ENCODE data around the gene SMIM35. TPM values are rescaled to one million over a fixed set of nuclear protein-coding genes. Genes with fewer than 3 reads are reported as not detected.

Gene SMIM35
- total RNA-seq, 1 experiment from 2014 or later = not detected

DNA sequence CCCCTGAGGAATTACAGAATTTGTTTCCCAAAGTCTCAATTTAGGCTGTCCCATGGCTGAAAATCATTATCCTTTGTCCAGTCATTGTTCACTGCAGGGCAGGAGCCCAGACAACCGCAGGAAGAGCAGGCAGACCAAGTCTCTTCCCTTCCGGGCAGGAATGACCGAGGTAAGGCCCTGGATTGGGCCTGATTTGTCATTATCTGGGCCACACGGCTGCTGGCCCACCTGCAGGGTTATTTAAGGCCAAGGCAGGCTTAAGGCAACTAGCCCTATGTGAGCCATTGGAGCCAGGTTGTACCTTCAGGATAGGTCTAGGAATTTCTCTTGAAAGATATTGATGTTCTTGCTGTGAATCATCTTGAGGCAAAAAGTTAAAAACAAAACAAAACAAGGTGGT, 110.3 kb downstream of the SMIM35 start:
- no peaks in the 10 kb centered on the region for H3K4me1 ChIP-seq
- H3K36me3 ChIP-seq = no peaks in the 10 kb centered on the region
- H3K27ac ChIP-seq = no peak overlapping the region
- no peak for DNase-seq
- H3K27me3 ChIP-seq = no peaks in the 10 kb centered on the region
- no peak overlapping the region for H3K4me3 ChIP-seq
- H3K9me3 ChIP-seq (replicated peaks) = no peaks in the 10 kb centered on the region

DNA sequence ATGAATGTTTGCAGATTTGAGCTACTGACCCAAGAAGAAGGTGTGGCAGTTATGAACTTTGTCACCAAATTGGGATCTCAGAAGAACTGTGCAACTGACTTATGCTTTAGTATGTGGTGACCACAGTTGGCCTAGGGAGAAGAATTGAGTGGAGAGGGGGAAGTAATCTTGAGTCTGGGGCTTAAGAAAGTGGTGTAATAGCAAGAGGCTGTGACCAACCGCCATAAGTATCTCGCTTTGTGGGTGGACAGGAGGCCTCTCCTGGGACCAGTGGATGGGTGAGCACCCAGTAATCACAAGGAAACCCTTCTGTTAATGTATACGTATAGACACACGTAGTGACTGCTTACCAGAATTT, 113.3 kb downstream of the SMIM35 start:
- H3K4me3 ChIP-seq = no peak overlapping the region
- DNase-seq = no peak
- H3K27ac ChIP-seq = no peak overlapping the region
- H3K36me3 ChIP-seq = no peaks in the 10 kb centered on the region
- no peaks in the 10 kb centered on the region for H3K4me1 ChIP-seq
- no peaks in the 10 kb centered on the region for H3K27me3 ChIP-seq
- H3K9me3 ChIP-seq (replicated peaks) = no peaks in the 10 kb centered on the region

DNA sequence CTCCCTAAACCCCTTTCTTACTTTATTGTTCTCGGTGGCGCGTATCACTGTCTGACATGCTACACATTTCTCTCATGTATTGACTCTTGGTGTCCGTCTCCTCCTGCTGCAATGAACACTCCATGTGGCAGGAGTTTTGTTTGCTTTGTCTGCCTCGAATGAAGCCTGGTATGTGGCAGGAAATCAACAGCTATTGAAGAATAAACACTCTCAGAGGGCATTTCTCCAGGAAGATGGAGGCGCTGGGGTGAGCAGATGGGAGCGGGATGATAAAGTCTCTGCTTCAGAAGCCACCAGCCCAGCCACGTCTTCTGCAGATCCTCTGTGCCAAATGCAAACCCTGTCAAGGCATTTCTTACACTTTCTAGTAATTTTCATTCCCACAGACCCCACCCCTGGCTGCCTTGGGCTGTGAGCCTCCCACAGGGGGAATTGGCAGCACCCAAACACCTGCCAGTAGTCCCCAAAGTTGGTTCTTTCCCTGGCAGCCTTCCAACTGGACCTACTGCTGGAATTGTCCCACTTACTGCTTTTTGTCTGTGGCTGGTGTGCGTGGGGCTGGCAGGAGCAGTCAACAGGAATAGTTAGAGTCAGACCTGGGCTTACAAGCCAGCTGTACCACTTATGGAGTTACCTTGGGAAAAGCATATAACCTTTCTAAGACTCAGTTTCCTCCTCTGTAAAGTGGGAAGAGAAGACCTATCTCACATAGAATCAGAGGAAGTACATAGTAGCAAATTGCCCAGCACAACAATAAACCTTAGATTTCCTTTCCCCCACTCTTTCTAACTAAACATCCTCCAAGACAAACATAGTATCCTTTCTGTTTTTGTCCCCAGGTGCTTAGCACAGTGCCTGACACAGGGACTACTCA, 113.9 kb downstream of the SMIM35 start:
- H3K27me3 ChIP-seq = no peaks in the 10 kb centered on the region
- no peaks in the 10 kb centered on the region for H3K4me1 ChIP-seq
- H3K36me3 ChIP-seq = no peaks in the 10 kb centered on the region
- no peak overlapping the region for H3K27ac ChIP-seq
- no peak for DNase-seq
- no peak overlapping the region for H3K4me3 ChIP-seq
- no peaks in the 10 kb centered on the region for H3K9me3 ChIP-seq (replicated peaks)

DNA sequence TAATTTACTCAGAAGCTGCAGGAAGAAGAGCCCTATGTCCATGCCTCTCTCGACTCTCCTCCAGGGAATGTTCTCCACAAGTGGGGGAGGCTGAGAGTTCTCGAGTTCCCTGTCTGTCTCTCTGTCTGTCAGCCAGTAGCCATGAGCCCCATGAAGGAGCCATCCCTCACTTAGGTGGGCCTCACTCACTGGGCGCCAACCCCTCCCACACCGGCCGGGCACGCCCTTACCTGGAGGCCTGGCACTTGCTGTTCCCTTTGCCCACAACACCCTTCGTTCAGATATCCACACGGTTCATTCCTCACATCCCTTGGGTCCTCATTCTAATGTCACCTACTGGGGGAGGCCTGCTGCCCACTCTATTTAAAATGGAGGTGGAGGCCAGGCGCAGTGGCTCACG, 114.7 kb downstream of the SMIM35 start:
- H3K4me3 ChIP-seq = no peak overlapping the region
- no peaks in the 10 kb centered on the region for H3K9me3 ChIP-seq (replicated peaks)
- DNase-seq = no peak
- H3K27me3 ChIP-seq = no peaks in the 10 kb centered on the region
- H3K27ac ChIP-seq = no peak overlapping the region
- no peaks in the 10 kb centered on the region for H3K36me3 ChIP-seq
- H3K4me1 ChIP-seq = no peaks in the 10 kb centered on the region

DNA sequence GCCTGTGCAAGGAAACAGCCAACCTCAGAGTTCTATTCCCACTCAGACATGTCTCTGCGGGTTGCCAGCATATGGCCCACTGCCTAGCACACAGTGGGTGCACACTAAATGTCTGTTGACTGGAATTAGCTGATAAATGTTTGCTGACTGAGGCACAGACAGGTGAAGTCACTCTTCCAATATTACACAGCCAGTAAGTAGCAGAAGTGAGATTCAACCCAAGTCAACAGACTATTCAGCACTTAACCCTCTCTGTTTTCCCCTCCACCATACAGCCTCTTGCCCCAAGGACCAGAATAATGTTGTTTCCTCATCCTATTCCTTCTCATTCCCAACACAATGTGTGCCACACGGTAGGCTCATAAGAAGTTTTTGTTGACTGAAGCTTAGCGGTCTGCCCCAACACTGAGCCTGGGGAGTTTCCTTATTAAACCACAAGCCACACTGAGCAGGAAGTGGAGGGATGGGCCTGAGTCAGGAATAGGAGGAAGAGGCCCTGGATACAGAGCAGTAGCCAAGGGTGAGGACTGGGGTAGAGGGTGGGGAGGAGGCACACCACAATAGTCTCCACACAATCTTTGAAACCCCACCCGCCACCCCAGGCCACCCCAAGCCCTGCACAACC, 116.3 kb downstream of the SMIM35 start:
- H3K4me1 ChIP-seq = no peaks in the 10 kb centered on the region
- H3K36me3 ChIP-seq = no peaks in the 10 kb centered on the region
- no peak for DNase-seq
- H3K4me3 ChIP-seq = no peak overlapping the region
- no peak overlapping the region for H3K27ac ChIP-seq
- H3K27me3 ChIP-seq = no peaks in the 10 kb centered on the region
- H3K9me3 ChIP-seq (replicated peaks) = no peaks in the 10 kb centered on the region

DNA sequence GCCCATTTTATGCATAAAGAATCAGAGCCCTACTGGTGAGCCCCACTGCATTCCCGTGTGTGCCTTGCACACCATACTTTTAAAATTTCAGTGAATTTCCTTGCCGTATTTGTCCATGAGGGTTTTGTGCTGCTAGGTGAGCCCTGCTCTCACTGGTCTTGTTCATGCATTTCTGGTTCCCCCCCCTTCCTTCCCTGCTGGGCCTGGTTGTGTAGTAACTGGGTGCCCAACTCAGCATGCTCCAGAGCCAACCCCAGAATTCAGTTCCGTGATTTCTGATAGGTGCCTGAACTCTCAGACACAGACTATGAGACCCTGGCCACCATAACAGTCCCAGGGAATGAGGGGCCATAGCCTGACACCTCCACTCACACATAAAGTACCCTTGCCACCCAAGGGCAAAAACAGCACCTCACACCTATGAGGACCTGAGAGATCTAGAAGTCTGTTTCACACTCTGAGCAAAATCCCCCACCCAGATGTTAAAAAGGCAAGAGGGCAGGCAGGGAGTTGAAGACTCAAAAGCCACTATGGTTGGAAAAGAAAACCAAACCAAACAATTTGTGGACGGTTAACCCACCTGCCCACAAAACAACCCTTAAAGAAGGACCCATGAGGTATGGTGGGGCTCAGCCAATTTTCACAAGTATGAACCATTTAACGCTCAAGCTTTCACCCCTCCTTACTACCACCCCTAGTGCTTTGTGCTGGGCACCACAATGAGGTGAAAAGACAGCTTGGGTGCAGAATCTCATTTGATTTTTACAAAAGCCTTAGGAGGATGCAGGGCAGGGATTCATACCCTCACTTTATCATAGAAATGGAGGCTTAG, 117.4 kb downstream of the SMIM35 start:
- Histone ChIP-seq H3K27ac (no peak overlapping the region), H3K4me3 (no peak overlapping the region), H3K27me3 (no peaks in the 10 kb centered on the region), H3K36me3 (no peaks in the 10 kb centered on the region), H3K4me1 (no peaks in the 10 kb centered on the region), H3K9me3 (replicated peaks) (no peaks in the 10 kb centered on the region)
- DNase-seq = no peak

DNA sequence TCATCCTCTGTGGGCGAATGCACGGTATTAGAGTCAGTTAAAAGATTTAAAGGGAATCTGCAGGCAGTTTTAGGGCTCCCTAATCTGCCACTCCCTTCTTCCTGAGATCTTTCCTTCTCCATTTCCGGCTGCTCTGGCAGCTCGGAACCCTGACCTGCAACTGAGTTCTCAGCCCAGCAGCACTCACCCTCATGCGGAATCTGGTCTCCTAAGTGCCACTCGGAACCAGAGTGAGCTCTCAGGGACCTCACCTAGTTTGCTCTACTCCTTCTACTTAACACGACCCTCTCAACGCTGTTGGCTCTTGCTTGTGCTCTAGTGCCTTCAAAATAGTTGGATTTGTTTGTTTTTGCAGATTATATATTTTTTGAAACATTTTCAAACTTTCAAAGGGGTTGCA, 119.9 kb downstream of the SMIM35 start:
- Histone ChIP-seq H3K27me3 (no peaks in the 10 kb centered on the region), H3K4me1 (no peaks in the 10 kb centered on the region), H3K36me3 (no peaks in the 10 kb centered on the region), H3K27ac (no peak overlapping the region), H3K9me3 (replicated peaks) (no peaks in the 10 kb centered on the region), H3K4me3 (no peak overlapping the region)
- no peak for DNase-seq

DNA sequence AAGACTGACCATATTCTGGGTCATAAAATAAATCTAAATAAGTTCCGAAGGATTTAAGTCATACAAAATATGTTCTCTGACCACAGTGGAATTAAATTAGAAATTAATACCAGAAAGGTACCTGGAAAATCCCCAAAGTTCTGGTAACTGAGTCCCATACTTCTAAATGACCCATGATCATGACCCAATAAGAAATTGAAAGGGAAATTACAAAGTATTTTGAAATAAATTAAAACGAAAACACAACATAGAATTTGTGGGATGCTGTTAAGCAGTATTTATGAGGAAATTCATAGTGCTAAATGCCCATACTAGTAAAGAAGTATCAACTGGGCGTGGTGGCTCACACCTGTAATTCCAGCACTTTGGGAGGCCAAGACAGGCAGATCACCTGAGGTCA, 123.9 kb downstream of the SMIM35 start:
- Histone ChIP-seq H3K9me3 (replicated peaks) (no peaks in the 10 kb centered on the region), H3K36me3 (no peaks in the 10 kb centered on the region), H3K27ac (no peak overlapping the region), H3K4me1 (no peaks in the 10 kb centered on the region), H3K27me3 (no peaks in the 10 kb centered on the region), H3K4me3 (no peak overlapping the region)
- DNase-seq = no peak

DNA sequence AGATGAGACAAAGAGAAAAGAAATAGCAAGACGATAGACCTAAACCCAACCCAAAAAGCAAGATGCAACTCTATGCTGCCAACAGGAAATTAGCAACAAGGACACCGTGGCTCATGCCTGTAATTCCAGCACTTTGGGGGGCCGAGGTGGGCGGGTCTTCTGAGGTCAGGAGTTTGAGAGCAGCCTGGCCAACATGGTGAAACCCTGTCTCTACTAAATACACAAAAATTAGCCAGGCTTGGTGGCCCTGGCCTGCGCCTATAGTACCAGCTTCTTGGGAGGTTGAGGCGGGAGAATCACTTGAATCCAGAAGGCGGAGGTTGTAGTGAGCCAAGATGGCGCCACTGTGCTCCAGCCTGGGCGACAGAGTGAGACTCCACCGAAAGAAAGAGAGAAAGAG, 124.9 kb downstream of the SMIM35 start:
- H3K27me3 ChIP-seq = no peaks in the 10 kb centered on the region
- H3K9me3 ChIP-seq (replicated peaks) = no peaks in the 10 kb centered on the region
- no peak for DNase-seq
- H3K4me3 ChIP-seq = no peak overlapping the region
- H3K27ac ChIP-seq = no peak overlapping the region
- H3K4me1 ChIP-seq = no peaks in the 10 kb centered on the region
- no peaks in the 10 kb centered on the region for H3K36me3 ChIP-seq

DNA sequence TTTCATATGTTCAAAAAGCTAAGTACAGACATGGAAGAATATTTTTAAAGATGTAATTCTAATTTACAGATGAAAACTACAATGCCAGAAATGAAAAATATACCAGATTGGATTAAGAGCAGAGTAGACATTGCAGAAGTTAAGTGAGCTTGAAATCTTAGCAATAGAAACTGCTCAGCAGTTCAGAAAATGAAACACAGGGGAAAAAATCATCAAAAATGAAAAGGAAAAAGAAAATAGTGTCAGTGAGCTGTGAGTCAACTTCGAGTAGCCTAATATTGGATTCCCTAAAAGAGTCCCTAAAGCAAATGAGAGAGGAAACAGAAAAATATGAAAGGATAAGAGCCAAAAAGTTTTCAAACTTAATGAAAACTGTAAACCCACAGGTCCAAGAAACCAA, 126.4 kb downstream of the SMIM35 start:
- no peak for DNase-seq
- Histone ChIP-seq H3K9me3 (replicated peaks) (no peaks in the 10 kb centered on the region), H3K4me3 (no peak overlapping the region), H3K27me3 (no peaks in the 10 kb centered on the region), H3K27ac (no peak overlapping the region), H3K36me3 (no peaks in the 10 kb centered on the region), H3K4me1 (no peaks in the 10 kb centered on the region)

DNA sequence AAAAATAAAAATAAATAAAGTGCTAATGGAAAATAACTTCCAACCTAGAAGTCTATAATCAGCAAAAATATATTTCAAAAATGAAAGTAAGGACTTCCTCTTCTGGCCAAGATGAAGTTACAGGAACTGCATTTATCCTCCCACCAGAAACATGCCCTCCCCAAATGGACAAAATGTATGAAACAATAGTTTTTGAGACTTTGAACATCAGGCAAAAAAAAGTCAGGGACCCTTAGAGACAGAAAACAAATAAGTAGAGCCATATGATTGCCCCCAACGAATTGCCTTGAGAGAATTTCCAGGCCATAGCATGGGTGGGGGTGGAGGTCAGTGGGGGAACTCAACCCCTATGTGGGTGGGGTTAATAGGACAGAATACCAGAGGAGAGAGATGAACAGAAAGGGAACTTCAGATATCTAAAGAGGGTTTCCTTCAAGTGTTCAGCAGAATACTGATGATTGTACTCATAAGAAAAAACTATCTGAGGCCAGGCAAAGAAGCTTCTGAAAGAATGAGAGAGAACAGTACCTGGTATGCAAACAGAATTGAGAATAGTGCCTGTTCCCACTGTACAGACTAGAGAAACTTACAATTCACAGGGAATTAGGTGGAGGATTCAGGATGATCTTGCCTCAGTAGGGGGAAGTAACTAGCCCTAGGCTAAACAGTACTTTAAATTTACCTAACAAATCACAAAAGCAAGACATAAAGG, 127.2 kb downstream of the SMIM35 start:
- no peaks in the 10 kb centered on the region for H3K27me3 ChIP-seq
- no peaks in the 10 kb centered on the region for H3K4me1 ChIP-seq
- H3K9me3 ChIP-seq (replicated peaks) = no peaks in the 10 kb centered on the region
- H3K4me3 ChIP-seq = no peak overlapping the region
- no peak for DNase-seq
- H3K36me3 ChIP-seq = no peaks in the 10 kb centered on the region
- H3K27ac ChIP-seq = no peak overlapping the region

DNA sequence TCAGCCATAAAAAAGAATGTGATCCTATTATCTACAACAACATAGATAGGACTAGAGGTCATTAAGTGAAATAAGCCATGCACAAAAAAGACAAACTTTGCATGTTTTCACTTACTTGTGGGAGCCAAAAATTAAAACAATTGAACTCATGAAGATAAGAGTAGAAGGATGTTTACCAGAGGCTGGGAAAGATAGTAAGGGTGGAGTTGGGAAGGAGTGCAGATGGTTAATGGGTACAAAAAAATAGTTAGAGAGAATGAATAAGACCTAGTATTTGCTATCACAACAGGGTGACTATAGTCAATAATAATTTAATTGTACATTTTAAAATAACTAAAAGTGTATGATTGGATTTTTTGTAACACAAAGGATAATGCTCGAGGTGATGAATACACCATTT, 127.8 kb downstream of the SMIM35 start:
- Histone ChIP-seq H3K27me3 (no peaks in the 10 kb centered on the region), H3K36me3 (no peaks in the 10 kb centered on the region), H3K4me3 (no peak overlapping the region)

More for the DNA sequence above, 127.8 kb downstream of the SMIM35 start:
- H3K9me3 ChIP-seq (replicated peaks) = no peaks in the 10 kb centered on the region
- no peaks in the 10 kb centered on the region for H3K4me1 ChIP-seq
- no peak for DNase-seq
- H3K27ac ChIP-seq = no peak overlapping the region
